Left renal cortex interstitium (tissue), 4 donors: ENCODE measurements around the gene CCDC198. TPM values are rescaled to one million over a fixed set of nuclear protein-coding genes. Genes with fewer than 3 reads are reported as not detected.
A peak's percentile ranks its signal among the peaks of the same experiment; 100 is the strongest.

ENCODE experiments used
- DNase-seq, 4 donors: peaks; one replicate each; pipeline ENCODE4 v3.0.0-alpha.2; 2013; ENCODE audit warnings: low read depth in 4 of 4, low spot score in 2 of 4, missing footprints in 1 of 4
- polyA plus RNA-seq, 4 donors: library from polyadenylated mRNA; unstranded; fragments of 120-200 nt; gene quantifications; one replicate each; pipeline ENCODE4 v1.2.1, GENCODE V29; 2013; ENCODE audit not compliant: insufficient read length in 4 of 4

The CCDC198 gene
- polyA plus RNA-seq, 4 donors = 137 to 514 (median 273) TPM

DNA sequence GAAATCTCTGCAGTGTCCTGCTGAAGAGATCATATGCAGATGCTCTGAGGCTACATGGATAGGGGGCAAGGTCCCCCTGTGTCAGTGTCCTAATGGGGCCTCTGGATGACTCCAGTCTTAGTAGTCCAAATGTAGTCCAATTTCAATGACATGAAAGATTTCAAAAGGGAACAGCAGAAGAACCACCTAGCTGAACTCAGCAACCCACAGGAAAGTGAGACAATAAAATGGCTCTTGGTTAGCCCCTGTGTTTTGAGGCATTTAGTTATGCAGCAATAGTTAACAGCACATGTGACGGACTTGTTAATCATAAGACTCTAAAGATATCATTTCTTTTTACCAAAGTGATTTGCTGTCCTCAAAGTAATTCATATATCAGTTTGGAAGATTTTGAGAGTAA lies 22.7 kb downstream of the CCDC198 start:
- no peak for DNase-seq

DNA sequence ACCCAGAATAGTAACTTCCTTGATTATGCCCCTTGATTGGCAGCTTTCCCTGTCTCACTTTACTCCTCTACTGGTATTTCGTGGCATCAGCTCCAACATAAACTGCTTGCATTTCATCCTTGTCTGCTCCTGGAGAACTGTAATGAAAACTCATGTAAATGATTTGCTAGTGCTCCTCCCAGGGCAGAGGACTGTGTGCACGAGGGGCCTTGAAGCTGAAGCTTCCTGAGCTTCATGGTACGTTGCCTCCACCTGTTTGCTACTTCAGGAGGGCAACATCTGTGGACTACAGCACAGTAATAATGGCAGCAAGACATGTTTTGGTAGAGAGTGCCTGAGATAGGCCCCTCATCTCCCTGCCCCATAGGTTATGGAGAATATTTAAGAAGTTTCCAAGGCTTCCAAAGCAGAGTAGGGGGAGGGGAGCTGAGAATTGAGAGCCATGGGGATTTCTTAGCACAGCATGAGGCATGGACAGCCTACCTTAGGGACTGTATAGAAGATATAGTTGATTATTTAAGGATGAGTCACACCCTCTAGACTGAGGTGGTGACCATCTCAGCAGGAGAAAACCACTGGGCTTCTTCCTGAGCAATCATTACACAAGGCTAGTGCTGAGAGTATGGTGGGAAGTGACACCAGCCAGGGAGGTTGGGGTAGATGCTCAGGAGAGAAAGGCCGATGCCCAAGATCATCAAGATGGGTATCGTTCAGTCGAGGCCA lies 29.5 kb downstream of the CCDC198 start:
- peak in 1 of 4 donors; percentile 28 for DNase-seq

DNA sequence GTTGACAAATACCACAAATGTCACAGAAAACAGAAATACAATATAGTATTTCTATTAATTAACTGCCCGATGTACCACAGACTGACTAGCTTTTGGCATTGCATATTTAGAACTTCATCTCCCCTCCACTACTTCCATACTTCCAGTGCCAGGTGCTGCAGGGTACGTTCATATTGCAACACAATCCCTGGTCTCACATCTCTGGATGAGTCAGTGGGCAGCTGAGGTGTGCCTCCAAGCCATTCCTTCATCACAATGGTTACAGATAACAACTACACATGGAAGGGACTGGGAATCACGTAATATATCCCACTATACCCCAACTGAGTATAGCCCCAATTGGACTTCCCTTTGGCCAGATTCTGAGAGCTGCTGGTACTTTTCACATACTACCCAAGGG lies 31.1 kb downstream of the CCDC198 start:
- DNase-seq = no peak

DNA sequence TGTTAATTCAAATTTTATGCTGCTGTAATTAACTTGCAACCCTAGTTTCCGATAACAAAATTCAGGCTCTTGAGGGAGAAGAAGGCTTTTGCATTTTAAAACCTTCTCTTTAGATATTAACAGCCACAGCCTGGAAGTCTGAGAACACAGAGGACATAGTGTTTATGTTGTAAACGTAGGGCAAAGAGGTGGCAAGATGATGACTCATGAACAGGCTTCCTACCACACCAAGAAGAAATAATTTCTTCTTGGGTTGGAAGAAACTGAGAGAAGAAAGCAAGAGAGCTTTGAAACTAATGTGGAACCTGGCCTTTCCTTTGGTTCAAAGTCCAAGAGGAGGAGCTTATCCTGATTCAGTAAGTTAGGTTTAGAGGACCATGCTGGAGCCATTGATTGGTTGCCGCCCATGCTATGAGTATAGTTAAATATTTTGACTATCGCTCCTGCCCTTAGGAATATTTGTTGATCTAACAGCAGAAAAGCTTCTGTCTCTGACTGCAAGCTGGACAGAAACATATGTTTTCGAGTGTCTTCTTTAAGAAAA lies 31.8 kb downstream of the CCDC198 start:
- DNase-seq = no peak

DNA sequence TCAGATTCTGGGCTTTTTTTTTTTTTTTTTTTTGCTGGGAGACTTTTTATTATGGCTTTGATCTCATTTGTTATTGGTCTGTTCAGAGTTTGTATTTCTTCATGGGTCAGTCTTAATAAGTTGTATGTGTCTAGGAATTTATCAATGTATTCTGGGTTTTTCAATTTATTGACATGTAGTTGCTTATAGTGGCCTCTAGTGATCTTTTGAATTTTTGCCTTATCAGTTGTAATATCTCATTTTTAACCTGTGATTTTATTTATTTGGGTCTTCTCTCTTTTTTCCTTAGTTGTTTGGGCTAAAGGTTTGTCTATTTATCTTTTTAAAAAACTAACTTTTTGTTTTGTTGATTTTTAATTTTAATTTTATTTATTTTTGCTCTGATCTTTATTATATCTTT lies 57.7 kb downstream of the CCDC198 start:
- DNase-seq = no peak

DNA sequence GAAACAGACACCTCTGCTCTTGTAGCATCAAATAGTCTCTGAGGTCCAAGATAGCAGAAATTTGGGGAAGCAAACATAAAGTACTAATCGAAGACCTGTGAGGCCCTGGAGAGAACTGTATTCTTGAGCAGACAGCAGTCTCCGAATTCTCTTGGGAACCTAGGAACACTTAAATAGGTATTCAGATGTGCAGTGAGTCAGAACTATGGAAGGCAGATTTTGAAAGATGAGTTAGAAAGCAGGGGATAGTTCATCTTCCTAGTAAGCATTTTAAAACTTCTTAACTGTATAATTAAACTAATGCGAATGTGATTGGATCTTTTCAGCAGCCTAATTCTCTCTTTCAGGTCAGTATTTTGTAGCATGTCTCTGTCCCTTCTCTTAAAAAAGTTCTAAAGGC lies 72.7 kb downstream of the CCDC198 start:
- no peak for DNase-seq

DNA sequence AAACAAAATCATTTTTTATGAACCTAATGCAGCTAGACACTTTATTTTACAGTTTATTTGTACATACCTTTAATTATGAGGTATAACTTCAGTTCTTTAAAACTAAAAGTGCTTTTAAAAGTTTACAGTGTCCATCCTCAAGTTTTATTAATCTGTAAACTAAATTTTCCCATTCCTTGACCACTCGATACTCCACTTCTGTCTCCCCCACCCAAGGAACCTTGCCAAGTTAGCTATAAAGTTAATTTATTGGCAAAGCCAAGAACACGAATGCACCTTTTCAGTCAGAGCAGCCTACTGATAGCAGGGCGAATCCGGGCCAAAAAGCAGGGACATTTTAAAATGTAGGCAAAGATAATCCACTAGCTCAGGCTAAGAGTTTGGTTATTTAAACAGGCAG lies 73.6 kb downstream of the CCDC198 start:
- DNase-seq = no peak

Other genes starting within 250 kb of the CCDC198 start
- 10 to 100 TPM; 66.4 to 73.0 (median 70.5) TPM for gene EXOC5, start 225.0 kb downstream of the CCDC198 start, polyA plus RNA-seq
- gene AP5M1, start 224.9 kb downstream of the CCDC198 start, polyA plus RNA-seq = 10 to 100 TPM; 54.3 to 60.3 (median 59.0) TPM
- 10 to 100 TPM; 28.1 to 30.7 (median 29.5) TPM for gene NAA30, start 103.3 kb downstream of the CCDC198 start, polyA plus RNA-seq